ENCODE results near the gene RBM4B. TPM values are rescaled to one million over a fixed set of nuclear protein-coding genes. Genes with fewer than 3 reads are reported as not detected.
A peak's percentile ranks its signal among the peaks of the same experiment; 100 is the strongest.

The RBM4B gene
- total RNA-seq, 2 donors from 2014 or later, result 15.5 to 40.7 TPM

DNA sequence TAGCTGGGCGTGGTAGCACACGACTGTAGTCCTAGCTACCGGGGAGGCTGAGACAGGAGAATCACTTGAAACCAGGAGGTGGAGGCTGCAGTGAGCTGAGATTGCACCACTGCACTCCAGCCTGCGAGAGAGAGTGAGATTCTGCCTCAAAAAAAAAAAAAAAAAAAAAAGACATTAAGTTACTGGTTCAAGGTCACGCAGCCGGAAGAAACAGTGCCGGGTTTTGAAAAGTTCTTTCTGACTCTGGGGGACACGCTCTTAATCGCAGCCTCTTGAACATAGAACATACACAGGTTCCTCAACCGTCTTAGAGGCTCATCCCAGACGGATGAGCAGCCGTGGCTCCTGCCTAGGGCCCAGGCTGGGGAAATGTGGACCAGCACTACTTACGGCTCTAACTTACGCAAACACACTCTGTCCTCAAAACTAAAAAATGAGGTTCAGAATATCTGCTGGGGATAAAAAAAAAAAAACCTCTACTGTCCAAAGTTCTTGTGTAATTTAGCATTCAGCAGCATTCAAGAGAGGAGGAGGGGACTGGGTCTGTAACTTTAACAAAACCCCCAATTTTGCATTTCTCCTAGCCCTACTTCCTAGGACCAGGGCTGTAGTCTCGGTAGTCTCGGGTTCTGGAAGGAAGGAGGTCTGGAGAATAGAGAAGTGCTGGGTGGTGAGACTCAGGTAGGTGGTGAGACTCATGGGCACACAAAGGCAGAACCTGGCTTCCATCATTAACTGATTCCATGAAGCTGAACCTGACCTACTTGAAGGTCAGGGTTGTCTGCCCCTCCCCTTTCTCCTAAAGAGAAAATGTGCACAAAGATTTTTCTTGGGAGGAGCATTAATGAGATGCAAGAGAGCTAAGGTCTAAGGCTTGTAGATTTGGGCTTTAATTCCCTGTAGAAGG lies 45.3 kb upstream of the RBM4B start:
- Histone ChIP-seq H3K4me1 (replicated peaks) (peaks cover 4% of the 10 kb centered on the region), H3K4me3 (no peak overlapping the region), H3K36me3 (no peaks in the 10 kb centered on the region), H3K9me3 (no peaks in the 10 kb centered on the region), H3K27me3 (replicated peaks; ENCODE audit: insufficient read depth) (no peaks in the 10 kb centered on the region), H3K27ac (no peak overlapping the region)
- TF ChIP-seq CTCF (IDR thresholded peaks at IDR 0.05) (no peak), POLR2AphosphoS5 (IDR thresholded peaks at IDR 0.05) (no peak), POLR2A (IDR thresholded peaks at IDR 0.05) (no peak)
- no peak for DNase-seq (ENCODE audit: low spot score)
- intact Hi-C loops (cut with DNase I), result no loop called here
- 95% methylated on average over 16 of the region's 16 CpGs for WGBS

GRCh38 chr11:66721939-66722338 lies 44.3 kb upstream of the RBM4B start:
- Histone ChIP-seq H3K4me1 (replicated peaks) (peaks cover 4% of the 10 kb centered on the region), H3K36me3 (no peaks in the 10 kb centered on the region), H3K9me3 (no peaks in the 10 kb centered on the region), H3K4me3 (no peak overlapping the region), H3K27me3 (replicated peaks; ENCODE audit: insufficient read depth) (no peaks in the 10 kb centered on the region), H3K27ac (no peak overlapping the region)
- 95% methylated on average over 9 of the region's 9 CpGs for WGBS
- intact Hi-C loops (cut with DNase I), result no loop called here
- no peak for DNase-seq (ENCODE audit: low spot score)
- TF ChIP-seq POLR2A (IDR thresholded peaks at IDR 0.05) (no peak), POLR2AphosphoS5 (IDR thresholded peaks at IDR 0.05) (no peak), CTCF (IDR thresholded peaks at IDR 0.05) (no peak)

DNA sequence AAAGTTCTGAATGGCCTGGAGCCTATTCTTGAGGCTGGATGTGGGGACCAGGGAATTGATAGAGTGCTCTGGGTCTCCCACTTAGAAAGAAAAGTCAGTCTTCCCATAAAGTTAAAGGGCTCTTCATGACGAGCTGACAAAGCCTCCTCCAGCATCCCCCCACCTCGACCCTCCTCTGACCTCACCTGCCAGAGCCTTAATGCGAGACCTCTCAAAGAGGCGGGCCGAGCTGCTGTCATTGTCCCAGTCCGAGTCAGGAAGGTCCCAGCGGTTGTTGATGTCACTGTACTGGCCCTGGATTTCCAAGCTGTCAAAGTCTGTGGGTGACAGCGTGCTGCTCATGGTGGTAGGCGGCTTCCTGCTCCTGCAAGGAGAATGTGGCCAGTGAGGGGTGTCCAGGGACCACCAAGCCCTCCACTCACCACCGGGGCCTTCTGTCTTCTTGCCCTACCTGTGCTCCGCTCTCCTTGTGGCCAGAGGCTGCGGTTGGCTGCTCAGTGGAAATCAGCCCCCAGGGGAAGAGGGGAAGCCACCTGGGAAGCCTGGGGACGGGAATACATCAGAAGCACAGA lies 43.3 kb upstream of the RBM4B start:
- TF ChIP-seq CTCF (IDR thresholded peaks at IDR 0.05), result no peak
- H3K27ac ChIP-seq, result no peak overlapping the region
- H3K4me1 ChIP-seq (replicated peaks), result peaks cover 4% of the 10 kb centered on the region
- no peak overlapping the region for H3K4me3 ChIP-seq
- no peaks in the 10 kb centered on the region for H3K9me3 ChIP-seq
- DNase-seq (ENCODE audit: low spot score), result no peak
- no peaks in the 10 kb centered on the region for H3K27me3 ChIP-seq (replicated peaks; ENCODE audit: insufficient read depth)
- no peaks in the 10 kb centered on the region for H3K36me3 ChIP-seq
- intact Hi-C loops (cut with DNase I), result no loop called here
- WGBS, result 85% methylated on average over 13 of the region's 13 CpGs

- 53% methylated on average over 15 of the region's 15 CpGs for WGBS
- peak; percentile 62 for DNase-seq (ENCODE audit: low spot score)
- Histone ChIP-seq H3K27me3 (replicated peaks; ENCODE audit: insufficient read depth) (no peaks in the 10 kb centered on the region), H3K4me1 (replicated peaks) (peaks cover 4% of the 10 kb centered on the region), H3K9me3 (no peaks in the 10 kb centered on the region), H3K27ac (peak overlapping the region in 1 of 2 donors; percentile 79), H3K4me3 (no peak overlapping the region), H3K36me3 (no peaks in the 10 kb centered on the region)
- intact Hi-C loops (cut with DNase I), result no loop called here
- TF ChIP-seq POLR2AphosphoS5 (IDR thresholded peaks at IDR 0.05) (no peak), POLR2A (IDR thresholded peaks at IDR 0.05) (peak; percentile 59)
Measured at GRCh38 chr11:66720223-66720898, 42.7 kb upstream of the RBM4B start.

DNA sequence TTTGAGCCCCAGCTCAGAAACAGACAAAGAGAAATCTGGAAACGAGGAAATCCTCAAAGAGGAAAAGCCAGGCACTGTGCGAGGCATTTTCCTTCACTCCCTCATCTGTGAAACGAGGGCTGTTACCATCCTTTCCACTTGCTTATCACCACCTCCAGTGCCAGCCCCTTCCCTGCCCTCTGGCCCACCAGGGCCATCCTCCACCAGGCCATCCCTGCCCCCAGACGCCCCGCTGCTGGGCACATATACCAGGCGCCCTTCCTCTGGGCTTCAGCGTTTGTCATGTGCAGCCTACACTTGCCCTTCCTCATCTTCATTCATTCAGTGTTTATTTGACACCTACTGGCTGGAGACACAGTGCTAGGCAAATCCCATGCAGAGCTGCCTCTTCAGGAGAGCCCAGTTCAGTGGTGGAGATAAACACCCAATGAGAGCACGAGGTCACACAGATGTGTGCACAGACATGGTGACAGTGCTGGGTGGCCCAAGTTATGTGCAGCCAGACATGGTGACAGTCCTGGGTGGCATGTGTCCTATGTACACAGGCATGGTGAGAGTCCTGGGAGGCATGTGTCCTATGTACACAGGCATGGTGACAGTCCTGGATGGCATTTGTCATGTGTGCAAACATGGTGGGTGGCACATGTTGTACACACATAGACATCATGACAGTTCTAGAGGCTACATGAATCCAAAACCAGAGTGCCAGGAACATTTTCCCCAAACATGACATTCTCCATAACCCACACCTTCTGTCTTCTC lies 41.6 kb upstream of the RBM4B start:
- no peaks in the 10 kb centered on the region for H3K36me3 ChIP-seq
- H3K9me3 ChIP-seq, result no peaks in the 10 kb centered on the region
- no peak for DNase-seq (ENCODE audit: low spot score)
- no peak overlapping the region for H3K4me3 ChIP-seq
- H3K27me3 ChIP-seq (replicated peaks; ENCODE audit: insufficient read depth), result no peaks in the 10 kb centered on the region
- intact Hi-C loops (cut with DNase I), result no loop called here
- peak overlapping the region; percentile 78 to 79 for H3K27ac ChIP-seq
- no peak for TF ChIP-seq POLR2AphosphoS5 (IDR thresholded peaks at IDR 0.05)
- TF ChIP-seq POLR2A (IDR thresholded peaks at IDR 0.05), result no peak
- no peak for TF ChIP-seq CTCF (IDR thresholded peaks at IDR 0.05)
- H3K4me1 ChIP-seq (replicated peaks), result peaks cover 4% of the 10 kb centered on the region
- WGBS, result 69% methylated on average over 8 of the region's 8 CpGs

All from prostate gland (tissue), 2 donors.